ENCODE results near the gene KCNJ12.
"Not testable (repeated sequence)": the region's sequence is repeated elsewhere in the genome, so short reads cannot be mapped to it uniquely, and the experiment has no call there.

Gene KCNJ12

GRCh38 chr17:21376081-21376758 lies at the start of gene KCNJ12:
Gene KCNJ12 (plus strand): TSS chr17:21376357. CDS start chr17:21415343, 38,986 bp downstream.
- Histone ChIP-seq H3K4me3 (IDR thresholded peaks at IDR 0.05; ENCODE audit: insufficient read depth, low read depth, low read length) (no peak within 1 kb of the TSS), H3K27ac (no peak within 1 kb of the TSS), H3K36me3 (ENCODE audit: insufficient read depth) (no peaks in the 10 kb centered on the region), H3K9ac (no peak within 1 kb of the TSS), H2AFZ (ENCODE audit: low read depth) (no peak within 1 kb of the TSS), H3K27me3 (ENCODE audit: insufficient read depth, low read depth) (no peaks in the 10 kb centered on the region), H3K4me1 (ENCODE audit: low read depth, poor library complexity, severe bottlenecking) (no peaks in the 10 kb centered on the region), H3K79me2 (ENCODE audit: insufficient read depth, low read depth) (no peaks in the 10 kb centered on the region), H4K20me1 (ENCODE audit: insufficient read depth) (no peaks in the 10 kb centered on the region), H3K4me2 (no peak within 1 kb of the TSS)
- no peak for TF ChIP-seq CTCF (conservative IDR thresholded peaks at IDR 0.05; ENCODE audit: low read depth, low read length)

GRCh38 chr17:21327921-21328320 lies 48.2 kb upstream of the KCNJ12 start:
- not testable (repeated sequence) for H3K36me3 ChIP-seq (ENCODE audit: insufficient read depth); H3K9ac ChIP-seq

GRCh38 chr17:21328778-21329177 lies 47.4 kb upstream of the KCNJ12 start:
- not testable (repeated sequence) for H4K20me1 ChIP-seq (ENCODE audit: insufficient read depth); H3K27me3 ChIP-seq (ENCODE audit: insufficient read depth, low read depth); H3K4me3 ChIP-seq (IDR thresholded peaks at IDR 0.05; ENCODE audit: insufficient read depth, low read depth, low read length); H3K4me2 ChIP-seq; H3K36me3 ChIP-seq (ENCODE audit: insufficient read depth); H3K27ac ChIP-seq; H2AFZ ChIP-seq (ENCODE audit: low read depth); H3K4me1 ChIP-seq (ENCODE audit: low read depth, poor library complexity, severe bottlenecking); H3K9ac ChIP-seq; H3K79me2 ChIP-seq (ENCODE audit: insufficient read depth, low read depth)

More at GRCh38 chr17:21327921-21328320, 48.2 kb upstream of the KCNJ12 start:
- H3K4me3 ChIP-seq (IDR thresholded peaks at IDR 0.05; ENCODE audit: insufficient read depth, low read depth, low read length); H2AFZ ChIP-seq (ENCODE audit: low read depth); H3K4me1 ChIP-seq (ENCODE audit: low read depth, poor library complexity, severe bottlenecking); H3K27ac ChIP-seq; H3K4me2 ChIP-seq; H3K79me2 ChIP-seq (ENCODE audit: insufficient read depth, low read depth); H4K20me1 ChIP-seq (ENCODE audit: insufficient read depth); H3K27me3 ChIP-seq (ENCODE audit: insufficient read depth, low read depth): not testable (repeated sequence)

- Histone ChIP-seq H3K27ac (no peak overlapping the region), H3K79me2 (ENCODE audit: insufficient read depth, low read depth) (no peaks in the 10 kb centered on the region), H3K27me3 (ENCODE audit: insufficient read depth, low read depth) (no peaks in the 10 kb centered on the region), H3K4me3 (IDR thresholded peaks at IDR 0.05; ENCODE audit: insufficient read depth, low read depth, low read length) (no peak overlapping the region), H4K20me1 (ENCODE audit: insufficient read depth) (no peaks in the 10 kb centered on the region), H3K4me1 (ENCODE audit: low read depth, poor library complexity, severe bottlenecking) (no peaks in the 10 kb centered on the region), H3K36me3 (ENCODE audit: insufficient read depth) (no peaks in the 10 kb centered on the region), H3K4me2 (no peak overlapping the region), H2AFZ (ENCODE audit: low read depth) (no peak overlapping the region), H3K9ac (no peak overlapping the region)
- TF ChIP-seq CTCF (conservative IDR thresholded peaks at IDR 0.05; ENCODE audit: low read depth, low read length): no peak
These were observed 45.6 kb upstream of the KCNJ12 start for GRCh38 chr17:21330436-21331160.

- H3K36me3 ChIP-seq (ENCODE audit: insufficient read depth); H4K20me1 ChIP-seq (ENCODE audit: insufficient read depth); H3K4me1 ChIP-seq (ENCODE audit: low read depth, poor library complexity, severe bottlenecking); H3K4me2 ChIP-seq; H3K27ac ChIP-seq; H2AFZ ChIP-seq (ENCODE audit: low read depth); H3K79me2 ChIP-seq (ENCODE audit: insufficient read depth, low read depth); H3K27me3 ChIP-seq (ENCODE audit: insufficient read depth, low read depth); H3K4me3 ChIP-seq (IDR thresholded peaks at IDR 0.05; ENCODE audit: insufficient read depth, low read depth, low read length); H3K9ac ChIP-seq: not testable (repeated sequence)
These were observed 39.4 kb upstream of the KCNJ12 start for GRCh38 chr17:21336541-21337294.

GRCh38 chr17:21337981-21338625 lies 38.1 kb upstream of the KCNJ12 start:
- H3K27me3 ChIP-seq (ENCODE audit: insufficient read depth, low read depth); H2AFZ ChIP-seq (ENCODE audit: low read depth); H3K27ac ChIP-seq; H4K20me1 ChIP-seq (ENCODE audit: insufficient read depth); H3K4me3 ChIP-seq (IDR thresholded peaks at IDR 0.05; ENCODE audit: insufficient read depth, low read depth, low read length); H3K79me2 ChIP-seq (ENCODE audit: insufficient read depth, low read depth); H3K36me3 ChIP-seq (ENCODE audit: insufficient read depth); H3K4me1 ChIP-seq (ENCODE audit: low read depth, poor library complexity, severe bottlenecking); H3K9ac ChIP-seq; H3K4me2 ChIP-seq: not testable (repeated sequence)

Data from KMS-11 (cell line).